GM23248 (cell line): ENCODE results near the gene PTCH1.

Source experiments
- EZH2 ChIP-seq: fragments of 200-600 bp; sonication (generic); IDR thresholded peaks from 2 replicates; pipeline ENCODE4 v1.6.1; 2018; ENCODE audit warnings: antibody characterized with exemption, mild to moderate bottlenecking; ENCODE audit not compliant: insufficient read depth, poor library complexity, severe bottlenecking
- EZH2phosphoT487 ChIP-seq: fragments of 200-600 bp; sonication (generic); IDR thresholded peaks from 2 replicates; pipeline ENCODE4 v1.6.1; 2018; ENCODE audit warnings: antibody characterized with exemption, moderate library complexity, mild to moderate bottlenecking, low read depth; ENCODE audit not compliant: insufficient read depth

- TF ChIP-seq EZH2 (no peak), EZH2phosphoT487 (no peak)
Observed at GRCh38 chr9:95455714-95456113, 61.1 kb downstream of the PTCH1 start.
